ENCODE results near the gene CACUL1.

Gene CACUL1

DNA sequence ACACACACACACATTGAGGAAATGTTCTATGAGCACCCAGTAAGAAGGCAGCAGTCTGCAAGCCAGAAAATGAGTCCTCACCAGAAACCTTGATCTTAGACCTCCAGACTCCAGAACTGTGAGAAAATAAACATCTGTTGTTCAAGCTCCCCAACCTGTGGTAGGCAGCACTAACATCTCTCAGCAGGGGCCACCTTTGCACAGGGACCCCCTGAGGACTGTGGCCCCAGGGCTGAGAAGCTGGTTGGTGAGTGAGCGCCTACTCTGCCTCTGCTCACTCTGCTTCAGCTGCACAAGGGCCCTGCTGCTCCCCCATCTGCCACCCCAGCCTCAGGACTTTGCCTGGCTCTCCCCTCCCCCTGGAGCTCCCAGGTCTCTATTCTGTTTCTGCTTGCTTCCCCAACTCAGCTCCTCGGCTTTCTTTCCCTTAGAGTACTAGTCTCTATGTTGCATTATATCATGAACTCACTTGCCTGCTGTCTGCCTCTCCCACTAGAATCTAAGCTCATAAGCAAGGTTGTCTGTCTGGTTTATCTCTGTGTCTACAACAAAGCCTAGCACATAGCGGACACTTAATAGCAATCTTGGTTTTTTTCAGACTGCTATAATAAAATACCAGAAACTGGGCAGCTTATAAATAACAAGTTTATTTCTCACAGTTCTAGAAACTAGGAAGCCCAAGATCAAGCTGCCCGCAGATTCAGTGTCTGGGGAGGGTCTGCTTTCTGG, 118.9 kb downstream of the CACUL1 start:
- no peak for DNase-seq (ENCODE audit: low spot score)
- no peak overlapping the region for H3K4me3 ChIP-seq
- no peak overlapping the region for H3K27ac ChIP-seq
- TF ChIP-seq, protein P1, sequence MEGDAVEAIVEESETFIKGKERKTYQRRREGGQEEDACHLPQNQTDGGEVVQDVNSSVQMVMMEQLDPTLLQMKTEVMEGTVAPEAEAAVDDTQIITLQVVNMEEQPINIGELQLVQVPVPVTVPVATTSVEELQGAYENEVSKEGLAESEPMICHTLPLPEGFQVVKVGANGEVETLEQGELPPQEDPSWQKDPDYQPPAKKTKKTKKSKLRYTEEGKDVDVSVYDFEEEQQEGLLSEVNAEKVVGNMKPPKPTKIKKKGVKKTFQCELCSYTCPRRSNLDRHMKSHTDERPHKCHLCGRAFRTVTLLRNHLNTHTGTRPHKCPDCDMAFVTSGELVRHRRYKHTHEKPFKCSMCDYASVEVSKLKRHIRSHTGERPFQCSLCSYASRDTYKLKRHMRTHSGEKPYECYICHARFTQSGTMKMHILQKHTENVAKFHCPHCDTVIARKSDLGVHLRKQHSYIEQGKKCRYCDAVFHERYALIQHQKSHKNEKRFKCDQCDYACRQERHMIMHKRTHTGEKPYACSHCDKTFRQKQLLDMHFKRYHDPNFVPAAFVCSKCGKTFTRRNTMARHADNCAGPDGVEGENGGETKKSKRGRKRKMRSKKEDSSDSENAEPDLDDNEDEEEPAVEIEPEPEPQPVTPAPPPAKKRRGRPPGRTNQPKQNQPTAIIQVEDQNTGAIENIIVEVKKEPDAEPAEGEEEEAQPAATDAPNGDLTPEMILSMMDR (IDR thresholded peaks at IDR 0.05), result no peak

DNA sequence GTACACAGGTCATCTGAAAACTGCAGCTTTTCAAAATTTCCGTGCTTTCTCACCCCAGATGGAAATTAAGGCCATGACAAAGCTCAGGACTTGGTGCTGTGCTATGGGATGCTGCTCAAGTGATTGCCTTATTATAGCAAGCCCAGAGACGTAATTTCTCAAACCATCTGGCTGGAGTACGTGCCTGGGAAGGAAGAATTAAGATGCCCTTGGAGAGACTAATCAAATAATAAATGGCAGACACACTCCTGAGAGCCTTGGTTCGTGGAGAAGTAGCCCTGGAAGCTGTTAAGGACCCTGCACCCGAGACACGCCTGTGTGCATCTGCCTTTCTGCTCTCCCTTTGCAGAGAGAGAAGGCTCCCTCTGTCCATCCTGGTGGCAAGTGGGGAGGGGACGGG, 121.0 kb downstream of the CACUL1 start:
- H3K4me3 ChIP-seq, result no peak overlapping the region
- DNase-seq (ENCODE audit: low spot score), result no peak
- TF ChIP-seq, protein P1 (IDR thresholded peaks at IDR 0.05), result no peak
- H3K27ac ChIP-seq, result no peak overlapping the region

DNA sequence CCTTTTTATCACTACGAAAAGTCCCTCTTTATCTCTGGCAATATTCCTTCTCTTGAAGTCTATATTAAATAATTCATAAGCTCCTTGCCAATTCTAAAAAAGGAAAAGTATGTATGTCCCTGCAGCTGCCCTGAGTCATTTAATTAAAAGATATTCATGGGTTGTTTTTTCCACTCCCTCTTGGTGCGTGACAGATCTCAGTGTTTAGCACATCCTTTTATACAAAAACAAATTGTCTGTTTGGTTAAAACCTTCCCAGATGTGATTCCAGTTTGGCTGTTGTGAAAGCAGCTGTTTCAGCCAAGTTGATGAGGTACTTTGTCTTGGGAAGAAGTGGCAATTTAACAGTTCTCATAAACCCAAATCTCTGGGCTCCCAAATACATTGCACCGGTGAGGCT, 125.6 kb downstream of the CACUL1 start:
- no peak overlapping the region for H3K27ac ChIP-seq
- no peak overlapping the region for H3K4me3 ChIP-seq
- DNase-seq (ENCODE audit: low spot score), result no peak
- TF ChIP-seq, protein P1 (IDR thresholded peaks at IDR 0.05), result no peak

DNA sequence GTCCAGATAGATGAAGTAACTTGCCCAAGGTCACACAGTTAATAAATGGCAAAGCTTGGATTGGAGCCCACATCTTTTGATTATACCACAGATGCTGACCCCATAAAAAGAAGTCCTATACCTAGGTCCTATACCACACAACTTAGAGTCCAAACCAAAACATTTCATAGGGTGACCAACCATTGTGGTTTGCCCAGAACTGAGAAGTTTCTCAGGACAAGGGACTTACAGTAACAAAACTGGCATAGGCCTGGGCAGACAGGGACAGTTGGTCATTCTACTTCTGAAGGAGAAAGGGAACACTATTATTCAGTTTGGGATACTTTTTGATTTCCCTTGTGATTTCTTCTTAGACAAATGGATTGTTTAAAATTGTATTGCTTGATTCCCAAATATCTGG, 126.4 kb downstream of the CACUL1 start:
- no peak for DNase-seq (ENCODE audit: low spot score)
- Histone ChIP-seq H3K27ac (no peak overlapping the region), H3K4me3 (no peak overlapping the region)
- TF ChIP-seq, protein P1 (IDR thresholded peaks at IDR 0.05), result no peak

DNA sequence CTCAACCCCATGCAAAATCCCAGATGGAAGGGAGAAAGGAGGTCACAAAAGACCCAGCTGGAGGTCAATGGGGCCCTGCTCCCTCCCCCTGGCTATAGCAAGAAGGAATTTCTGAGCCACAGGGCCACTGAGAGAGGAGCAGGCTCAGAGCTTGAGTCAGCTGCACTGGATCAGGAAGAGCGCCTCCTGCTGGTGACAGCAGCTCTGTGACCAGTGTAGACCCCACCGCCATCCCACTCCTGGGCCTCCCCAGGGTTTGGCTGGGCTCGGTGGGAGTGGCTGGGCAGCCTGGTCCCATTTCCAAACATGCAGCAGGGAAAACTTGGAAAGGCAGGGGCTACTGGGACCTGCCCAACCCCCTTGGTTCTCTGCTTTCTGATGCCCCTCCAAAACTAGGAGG, 127.8 kb downstream of the CACUL1 start:
- no peak for DNase-seq (ENCODE audit: low spot score)
- H3K27ac ChIP-seq, result no peak overlapping the region
- no peak overlapping the region for H3K4me3 ChIP-seq
- TF ChIP-seq, protein P1 (IDR thresholded peaks at IDR 0.05), result no peak
